OCI-LY1 (cell line): ENCODE data around the gene IL16.

Source experiments
- H2AFZ ChIP-seq: fragments of 200-600 bp; sonication (generic), shearing (Covaris generic); 2 replicates; pipeline ENCODE4 v1.6.0; 2014; ENCODE audit warnings: antibody characterized with exemption, mild to moderate bottlenecking, low read length
- H3F3A ChIP-seq: fragments of 200-600 bp; sonication (generic), shearing (Covaris generic); 2 replicates; pipeline ENCODE4 v1.6.0; 2014; ENCODE audit warnings: mild to moderate bottlenecking, antibody characterized with exemption, low read length, moderate library complexity; ENCODE audit not compliant: insufficient read depth
- H3K27ac ChIP-seq: fragments of 200-600 bp; sonication (generic); 2 replicates; pipeline ENCODE4 v1.5.1; 2014; ENCODE audit warnings: low read length, mixed run types, mild to moderate bottlenecking, low read depth; ENCODE audit not compliant: poor library complexity, severe bottlenecking
- H3K27me3 ChIP-seq: fragments of 200-600 bp; sonication (generic); 2 replicates; pipeline ENCODE4 v1.6.0; 2014; ENCODE audit warnings: antibody characterized with exemption, mild to moderate bottlenecking, low read length, moderate library complexity; ENCODE audit not compliant: insufficient read depth
- H3K36me3 ChIP-seq: fragments of 200-600 bp; sonication (generic); 2 replicates; pipeline ENCODE4 v1.6.1; 2014; ENCODE audit warnings: mild to moderate bottlenecking, antibody characterized with exemption, low read length, moderate library complexity, mixed read lengths; ENCODE audit not compliant: insufficient read depth
- H3K4me1 ChIP-seq: fragments of 200-600 bp; sonication (generic); 2 replicates; pipeline ENCODE4 v1.5.1; 2014; ENCODE audit warnings: mild to moderate bottlenecking, low read length, moderate library complexity; ENCODE audit not compliant: insufficient read depth, severe bottlenecking
- H3K4me2 ChIP-seq: fragments of 200-600 bp; sonication (generic), shearing (Covaris generic); 2 replicates; pipeline ENCODE4 v1.6.1; 2014; ENCODE audit warnings: low read length
- H3K4me3 ChIP-seq: fragments of 200-600 bp; sonication (generic); 2 replicates; pipeline ENCODE4 v1.5.1; 2014; ENCODE audit warnings: low read length, low read depth, mild to moderate bottlenecking, mixed read lengths; ENCODE audit not compliant: poor library complexity, severe bottlenecking
- H3K79me2 ChIP-seq: fragments of 200-600 bp; shearing (Covaris generic); 2 replicates; pipeline ENCODE4 v1.6.1; 2016; ENCODE audit warnings: mixed run types, low read length, mixed read lengths; ENCODE audit not compliant: insufficient read depth
- H3K9ac ChIP-seq: fragments of 200-600 bp; sonication (generic), shearing (Covaris generic); 2 replicates; pipeline ENCODE4 v1.6.1; 2014; ENCODE audit warnings: mild to moderate bottlenecking, low read length, mixed read lengths
- H3K9me2 ChIP-seq: fragments of 200-600 bp; sonication (generic), shearing (Covaris generic); 2 replicates; pipeline ENCODE4 v1.6.1; 2014; ENCODE audit warnings: low read depth, mild to moderate bottlenecking, low read length, mixed read lengths
- H3K9me3 ChIP-seq: fragments of 200-600 bp; shearing (Covaris generic); 2 replicates; pipeline ENCODE4 v1.6.1; 2014; ENCODE audit warnings: low read length, mixed read lengths
- H4K20me1 ChIP-seq: fragments of 200-600 bp; sonication (generic), shearing (Covaris generic); 2 replicates; pipeline ENCODE4 v1.6.0; 2016; ENCODE audit warnings: mild to moderate bottlenecking, low read length; ENCODE audit not compliant: insufficient read depth
- EZH2 ChIP-seq: fragments of 200-600 bp; sonication (generic), shearing (Covaris generic); IDR thresholded peaks from 2 replicates; pipeline ENCODE4 v1.8.0; 2017; ENCODE audit warnings: borderline replicate concordance, mixed run types, mild to moderate bottlenecking, antibody characterized with exemption, low read length, moderate library complexity, mixed read lengths
- TF ChIP-seq, protein P1 (sequence below): fragments of 200-600 bp; sonication (generic), shearing (Covaris generic); IDR thresholded peaks from 2 replicates; pipeline ENCODE4 v1.5.1; 2017; ENCODE audit warnings: mild to moderate bottlenecking, antibody characterized with exemption, low read length, moderate library complexity, mixed read lengths

Gene IL16

DNA sequence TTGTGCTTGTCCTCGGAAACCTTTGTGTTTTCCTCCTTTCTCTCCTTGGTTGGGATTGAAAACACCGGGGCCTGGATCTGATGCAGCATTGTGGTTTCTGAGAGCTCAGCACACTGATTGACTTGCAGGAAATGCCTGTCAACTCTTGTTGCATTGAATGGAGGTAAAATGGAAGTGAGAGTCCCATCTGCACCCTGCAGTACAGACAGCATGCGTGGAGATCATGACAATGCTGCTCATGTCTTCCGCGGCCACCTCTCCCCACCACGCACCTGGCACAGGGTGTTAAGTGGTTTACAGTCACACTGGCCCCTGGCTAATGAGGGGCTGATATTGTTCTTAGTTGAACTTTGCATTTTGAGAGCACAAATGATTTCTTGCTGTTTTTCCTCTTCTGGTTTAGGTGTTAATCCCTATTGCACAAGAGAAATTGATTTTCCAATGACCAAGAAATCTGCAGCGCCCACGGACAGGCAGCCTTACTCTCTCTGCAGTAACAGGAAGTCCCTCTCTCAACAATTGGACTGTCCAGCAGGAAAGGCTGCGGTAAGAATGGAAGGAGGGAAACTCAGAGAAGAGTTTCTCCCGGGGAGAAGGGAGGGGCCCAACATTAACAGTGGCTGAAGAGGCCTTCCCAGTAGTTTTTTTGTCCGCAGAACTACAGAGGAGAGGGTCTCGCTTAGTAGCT is 68.7 kb downstream of the IL16 start:
- no peaks in the 10 kb centered on the region for H3K79me2 ChIP-seq
- peak overlapping the region; percentile 26 for H3K4me3 ChIP-seq
- H3K27ac ChIP-seq: no peak overlapping the region
- H3K9me3 ChIP-seq: no peaks in the 10 kb centered on the region
- H3K9ac ChIP-seq: no peak overlapping the region
- no peaks in the 10 kb centered on the region for H3K27me3 ChIP-seq
- H2AFZ ChIP-seq: 0 out of 2 replicates have a peak overlapping the region, but pooled peaks have one; percentile 6
- no peaks in the 10 kb centered on the region for H3K9me2 ChIP-seq
- TF ChIP-seq EZH2: no peak
- TF ChIP-seq, protein P1, sequence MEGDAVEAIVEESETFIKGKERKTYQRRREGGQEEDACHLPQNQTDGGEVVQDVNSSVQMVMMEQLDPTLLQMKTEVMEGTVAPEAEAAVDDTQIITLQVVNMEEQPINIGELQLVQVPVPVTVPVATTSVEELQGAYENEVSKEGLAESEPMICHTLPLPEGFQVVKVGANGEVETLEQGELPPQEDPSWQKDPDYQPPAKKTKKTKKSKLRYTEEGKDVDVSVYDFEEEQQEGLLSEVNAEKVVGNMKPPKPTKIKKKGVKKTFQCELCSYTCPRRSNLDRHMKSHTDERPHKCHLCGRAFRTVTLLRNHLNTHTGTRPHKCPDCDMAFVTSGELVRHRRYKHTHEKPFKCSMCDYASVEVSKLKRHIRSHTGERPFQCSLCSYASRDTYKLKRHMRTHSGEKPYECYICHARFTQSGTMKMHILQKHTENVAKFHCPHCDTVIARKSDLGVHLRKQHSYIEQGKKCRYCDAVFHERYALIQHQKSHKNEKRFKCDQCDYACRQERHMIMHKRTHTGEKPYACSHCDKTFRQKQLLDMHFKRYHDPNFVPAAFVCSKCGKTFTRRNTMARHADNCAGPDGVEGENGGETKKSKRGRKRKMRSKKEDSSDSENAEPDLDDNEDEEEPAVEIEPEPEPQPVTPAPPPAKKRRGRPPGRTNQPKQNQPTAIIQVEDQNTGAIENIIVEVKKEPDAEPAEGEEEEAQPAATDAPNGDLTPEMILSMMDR: no peak
- no peaks in the 10 kb centered on the region for H3K36me3 ChIP-seq
- H4K20me1 ChIP-seq: no peaks in the 10 kb centered on the region
- H3K4me1 ChIP-seq: peaks cover 15% of the 10 kb centered on the region
- H3K4me2 ChIP-seq: peak overlapping the region; percentile 64
- no peaks in the 10 kb centered on the region for H3F3A ChIP-seq

DNA sequence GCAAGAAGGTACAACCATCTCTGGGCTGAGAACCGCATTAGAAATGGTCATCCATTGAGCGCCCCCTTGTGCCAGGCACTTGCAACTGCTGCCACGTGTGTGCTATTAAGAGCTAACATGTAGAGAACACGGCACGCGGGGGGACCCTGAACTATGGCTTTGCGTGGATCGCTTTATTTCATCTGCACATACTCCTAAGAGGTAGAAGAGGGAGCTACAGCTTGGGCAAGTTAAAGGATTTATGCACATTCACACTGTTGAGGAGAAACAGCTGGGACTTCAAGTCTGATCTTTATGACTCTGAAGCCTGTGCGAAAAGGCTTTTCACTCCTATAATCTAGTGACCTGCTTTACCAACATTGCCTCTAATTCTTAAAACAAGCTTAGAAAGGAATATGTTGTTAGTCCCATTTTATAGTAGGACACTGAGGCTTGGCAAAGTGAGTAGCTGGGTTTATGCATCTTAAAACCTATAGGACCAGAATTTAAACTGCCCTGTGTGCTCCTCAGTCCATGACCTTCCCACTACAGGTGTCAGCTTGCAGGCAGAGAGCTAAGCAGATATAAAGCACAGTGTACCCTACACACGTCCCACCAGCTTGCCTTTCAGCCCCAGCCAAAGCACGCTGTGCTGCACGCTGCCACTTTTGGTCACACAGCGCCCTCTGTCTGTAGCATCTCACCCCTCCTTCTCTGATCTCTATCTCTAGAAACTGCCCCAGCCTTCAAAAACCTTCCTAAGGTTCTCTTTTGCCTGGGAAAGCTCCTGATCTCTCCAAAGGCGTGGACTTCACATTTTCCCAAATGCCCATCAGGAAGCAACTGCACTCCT is 69.5 kb downstream of the IL16 start:
- Histone ChIP-seq H3K4me2 (peak overlapping the region; percentile 64), H3K36me3 (no peaks in the 10 kb centered on the region), H3K27me3 (no peaks in the 10 kb centered on the region), H3K9me3 (no peaks in the 10 kb centered on the region), H3K79me2 (no peaks in the 10 kb centered on the region), H3F3A (no peaks in the 10 kb centered on the region), H4K20me1 (no peaks in the 10 kb centered on the region), H3K27ac (no peak overlapping the region), H3K4me1 (peaks cover 15% of the 10 kb centered on the region), H3K9me2 (no peaks in the 10 kb centered on the region), H3K9ac (no peak overlapping the region; the same call in 1 of the 2 replicates), H2AFZ (no peak overlapping the region), H3K4me3 (peak overlapping the region; percentile 26)
- TF ChIP-seq, protein P1: peak; percentile 91
- no peak for TF ChIP-seq EZH2

DNA sequence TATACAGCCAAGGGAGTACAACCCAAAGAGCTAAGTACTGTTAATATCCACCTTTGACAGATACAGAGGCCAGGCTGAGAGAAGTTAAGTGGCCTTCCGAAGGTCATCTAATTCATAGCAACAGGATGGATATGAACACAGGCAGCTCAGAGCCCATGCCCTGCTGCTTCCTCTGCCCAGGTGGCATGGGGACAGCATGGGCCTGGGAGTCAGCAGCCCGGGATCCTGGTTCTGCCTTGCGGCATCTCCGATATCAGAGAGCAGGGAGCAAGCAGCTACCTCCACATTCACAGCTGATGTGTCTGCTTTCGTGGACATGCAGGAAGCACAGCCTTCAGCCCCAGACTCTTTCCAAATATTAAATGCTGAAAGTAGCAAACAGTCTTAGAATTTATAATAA is 71.7 kb downstream of the IL16 start:
- Histone ChIP-seq H3K9me3 (no peaks in the 10 kb centered on the region), H3K4me2 (no peak overlapping the region), H2AFZ (no peak overlapping the region), H3K36me3 (no peaks in the 10 kb centered on the region), H3K4me1 (peaks cover 15% of the 10 kb centered on the region), H3K79me2 (no peaks in the 10 kb centered on the region), H4K20me1 (no peaks in the 10 kb centered on the region), H3K27ac (no peak overlapping the region), H3K9me2 (no peaks in the 10 kb centered on the region), H3K4me3 (no peak overlapping the region), H3K9ac (no peak overlapping the region), H3K27me3 (no peaks in the 10 kb centered on the region), H3F3A (no peaks in the 10 kb centered on the region)
- no peak for TF ChIP-seq EZH2
- TF ChIP-seq, protein P1: no peak
